ENCODE measurements around the gene JADE2.

GRCh38 chr5:134559672-134560071 is 34.2 kb downstream of the JADE2 start:
- no peak for TF ChIP-seq YY1 (IDR thresholded peaks at IDR 0.05; ENCODE audit: low read depth)
- TF ChIP-seq TEAD4 (IDR thresholded peaks at IDR 0.05): no peak
- TF ChIP-seq EP300 (IDR thresholded peaks at IDR 0.05; ENCODE audit: borderline replicate concordance): no peak

Data from Ishikawa (cell line).